HFFc6 (cell line): ENCODE measurements around the gene IMPG1. TPM values are rescaled to one million over a fixed set of nuclear protein-coding genes. Genes with fewer than 3 reads are reported as not detected.

ENCODE experiments used
- DNase-seq: peaks from one replicate; pipeline ENCODE4 v3.0.0-alpha.2; 2018
- H3K27ac Mint-ChIP-seq: 2 replicates; pipeline ENCODE4 v1.8.0; 2020; ENCODE audit warnings: mild to moderate bottlenecking, mixed read lengths
- H3K27me3 Mint-ChIP-seq: 2 replicates; pipeline ENCODE4 v1.8.0; 2021; ENCODE audit warnings: mild to moderate bottlenecking, moderate library complexity, mixed read lengths; ENCODE audit not compliant: insufficient read depth
- H3K36me3 Mint-ChIP-seq: 2 replicates; pipeline ENCODE4 v1.8.0; 2021; ENCODE audit warnings: low read depth, mixed read lengths
- H3K4me1 Mint-ChIP-seq: 2 replicates; pipeline ENCODE4 v1.8.0; 2020; ENCODE audit warnings: low read depth, mixed read lengths
- H3K4me3 Mint-ChIP-seq: 2 replicates; pipeline ENCODE4 v1.8.0; 2020; ENCODE audit warnings: mild to moderate bottlenecking, moderate library complexity, mixed read lengths
- H3K9me3 Mint-ChIP-seq: 2 replicates; pipeline ENCODE4 v1.8.0; 2020; ENCODE audit warnings: mild to moderate bottlenecking, mixed read lengths
- CTCF ChIP-seq: fragments of 200-600 bp; sonication (generic); IDR thresholded peaks from 2 replicates; pipeline ENCODE4 v1.5.0; 2021; ENCODE audit warnings: antibody characterized with exemption, mild to moderate bottlenecking
- total RNA-seq, 6 experiments: library from RNA; stranded (reverse); fragmentation: NEBNext Ultra II Directional; extraction: Animal tissue kit (Norgen Biotek cat#: 25700); gene quantifications; 2 replicates in 1 of 6; 3 replicates in 5 of 6; pipeline ENCODE4 v1.2.3, GENCODE V29; 2021

The IMPG1 gene
- total RNA-seq, 6 experiments from 2014 or later: not detected

DNA sequence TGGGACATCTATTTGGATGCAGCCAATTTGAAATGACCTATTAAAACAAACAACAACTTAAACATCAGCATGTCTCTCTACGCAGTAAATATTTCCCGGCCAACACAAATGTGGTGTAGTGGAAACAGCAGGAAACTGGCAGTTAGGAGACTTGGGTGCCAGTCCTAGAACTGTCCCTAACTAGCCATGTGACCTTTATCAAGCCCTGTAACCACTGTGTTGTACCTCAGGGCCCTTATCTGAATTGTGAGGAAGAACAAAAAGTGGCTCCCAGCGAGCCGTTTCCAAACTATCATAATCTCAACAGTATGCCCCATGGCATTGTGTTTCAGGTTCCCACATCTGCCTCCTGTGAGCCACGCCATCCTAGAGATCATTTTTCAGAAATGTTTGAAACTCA, 124.5 kb downstream of the IMPG1 start:
- Mint-ChIP-seq H3K27me3 (peaks cover 10% of the 10 kb centered on the region), H3K27ac (no peak overlapping the region), H3K36me3 (no peaks in the 10 kb centered on the region), H3K4me1 (no peaks in the 10 kb centered on the region), H3K9me3 (no peaks in the 10 kb centered on the region), H3K4me3 (no peak overlapping the region)
- TF ChIP-seq CTCF: no peak
- DNase-seq: no peak

DNA sequence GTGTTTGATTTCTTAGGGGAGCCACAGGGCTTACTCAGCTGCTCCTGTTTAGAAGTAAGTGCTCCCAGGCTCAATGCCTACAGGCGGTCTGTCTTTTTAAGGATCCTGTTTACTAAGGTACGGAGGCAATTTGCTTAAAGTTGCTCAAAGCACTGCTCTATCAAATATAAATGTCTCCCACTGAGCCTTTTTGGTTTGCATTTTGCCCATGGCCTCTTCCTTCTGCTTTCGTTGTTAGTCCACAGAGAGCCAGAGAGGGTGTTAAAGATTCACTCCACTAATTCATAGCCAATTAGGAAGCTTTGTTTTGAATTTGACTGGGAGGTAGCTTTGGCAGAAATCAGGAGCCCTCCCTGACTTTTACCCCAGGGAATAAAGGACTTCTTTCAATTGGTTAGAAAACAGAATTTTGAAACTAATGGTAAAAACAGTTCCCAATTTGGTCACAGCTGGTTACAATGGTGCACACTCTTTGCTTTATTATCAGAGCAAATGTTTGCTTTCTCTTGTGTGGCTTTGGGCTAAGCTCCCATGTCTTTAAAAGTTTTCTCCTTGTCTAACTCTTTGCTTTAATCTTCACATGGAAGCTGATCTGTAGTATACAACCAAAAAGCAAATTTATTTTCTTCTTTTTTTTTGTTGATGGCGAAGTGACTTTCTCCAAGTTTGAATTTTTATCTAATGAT, 126.2 kb downstream of the IMPG1 start:
- no peaks in the 10 kb centered on the region for H3K4me1 Mint-ChIP-seq
- no peak overlapping the region for H3K27ac Mint-ChIP-seq
- H3K4me3 Mint-ChIP-seq: no peak overlapping the region
- H3K27me3 Mint-ChIP-seq: peaks cover 16% of the 10 kb centered on the region
- no peak for TF ChIP-seq CTCF
- H3K36me3 Mint-ChIP-seq: no peaks in the 10 kb centered on the region
- no peaks in the 10 kb centered on the region for H3K9me3 Mint-ChIP-seq
- DNase-seq: no peak

- TF ChIP-seq CTCF: no peak
- Mint-ChIP-seq H3K4me3 (no peak overlapping the region), H3K4me1 (no peaks in the 10 kb centered on the region), H3K27ac (no peak overlapping the region), H3K36me3 (no peaks in the 10 kb centered on the region), H3K9me3 (no peaks in the 10 kb centered on the region), H3K27me3 (peaks cover 13% of the 10 kb centered on the region)
- DNase-seq: no peak
Observed at GRCh38 chr6:75943381-75943780, 129.1 kb downstream of the IMPG1 start.

- no peaks in the 10 kb centered on the region for H3K36me3 Mint-ChIP-seq
- H3K27ac Mint-ChIP-seq: no peak overlapping the region
- H3K27me3 Mint-ChIP-seq: peaks cover 11% of the 10 kb centered on the region
- H3K4me3 Mint-ChIP-seq: no peak overlapping the region
- no peaks in the 10 kb centered on the region for H3K9me3 Mint-ChIP-seq
- TF ChIP-seq CTCF: no peak
- no peak for DNase-seq
- H3K4me1 Mint-ChIP-seq: no peaks in the 10 kb centered on the region
Observed at GRCh38 chr6:75941509-75941908, 131.0 kb downstream of the IMPG1 start.

- no peaks in the 10 kb centered on the region for H3K36me3 Mint-ChIP-seq
- H3K27me3 Mint-ChIP-seq: peaks cover 9% of the 10 kb centered on the region
- TF ChIP-seq CTCF: no peak
- H3K27ac Mint-ChIP-seq: no peak overlapping the region
- DNase-seq: no peak
- no peaks in the 10 kb centered on the region for H3K9me3 Mint-ChIP-seq
- no peaks in the 10 kb centered on the region for H3K4me1 Mint-ChIP-seq
- no peak overlapping the region for H3K4me3 Mint-ChIP-seq
Observed at GRCh38 chr6:75940564-75940963, 131.9 kb downstream of the IMPG1 start.
